ENCODE results near the gene ZNF366.

Gene ZNF366

GRCh38 chr5:72507231-72507906, at the start of gene ZNF366:
ZNF366 (minus strand) TSS chr5:72507410; CDS start chr5:72461496, 45,914 bp downstream.
- peak; percentile 44 for DNase-seq (ENCODE audit: low read depth, low spot score)

GRCh38 chr5:72556351-72557166, 49.3 kb upstream of the ZNF366 start:
- peak; percentile 91 for DNase-seq (ENCODE audit: low read depth, low spot score)

- peak; percentile 27 for DNase-seq (ENCODE audit: low read depth, low spot score)
Measured at GRCh38 chr5:72555871-72556270, 48.7 kb upstream of the ZNF366 start.

GRCh38 chr5:72554897-72555296, 47.7 kb upstream of the ZNF366 start:
- no peak for DNase-seq (ENCODE audit: low read depth, low spot score)

GRCh38 chr5:72552041-72552557, 44.9 kb upstream of the ZNF366 start:
- DNase-seq (ENCODE audit: low read depth, low spot score) = no peak

- DNase-seq (ENCODE audit: low read depth, low spot score) = no peak
Measured at GRCh38 chr5:72550595-72550994, 43.4 kb upstream of the ZNF366 start.

GRCh38 chr5:72543811-72544210, 36.6 kb upstream of the ZNF366 start:
- DNase-seq (ENCODE audit: low read depth, low spot score) = no peak

GRCh38 chr5:72543365-72543764, 36.2 kb upstream of the ZNF366 start:
- no peak for DNase-seq (ENCODE audit: low read depth, low spot score)

- DNase-seq (ENCODE audit: low read depth, low spot score) = no peak
Measured at GRCh38 chr5:72542695-72543094, 35.5 kb upstream of the ZNF366 start.

GRCh38 chr5:72541501-72542225, 34.5 kb upstream of the ZNF366 start:
- DNase-seq (ENCODE audit: low read depth, low spot score) = peak; percentile 49

- DNase-seq (ENCODE audit: low read depth, low spot score) = no peak
Measured at GRCh38 chr5:72540759-72541438, 33.7 kb upstream of the ZNF366 start.

- no peak for DNase-seq (ENCODE audit: low read depth, low spot score)
Measured at GRCh38 chr5:72539726-72540125, 32.5 kb upstream of the ZNF366 start.

- DNase-seq (ENCODE audit: low read depth, low spot score) = no peak
Measured at GRCh38 chr5:72539038-72539437, 31.8 kb upstream of the ZNF366 start.

GRCh38 chr5:72537166-72537565, 30.0 kb upstream of the ZNF366 start:
- no peak for DNase-seq (ENCODE audit: low read depth, low spot score)

GRCh38 chr5:72531496-72532190, 24.4 kb upstream of the ZNF366 start:
- peak; percentile 68 for DNase-seq (ENCODE audit: low read depth, low spot score)

GRCh38 chr5:72530196-72530595, 23.0 kb upstream of the ZNF366 start:
- DNase-seq (ENCODE audit: low read depth, low spot score) = no peak

- DNase-seq (ENCODE audit: low read depth, low spot score) = no peak
Measured at GRCh38 chr5:72529383-72529782, 22.2 kb upstream of the ZNF366 start.

- DNase-seq (ENCODE audit: low read depth, low spot score) = peak; percentile 21
Measured at GRCh38 chr5:72525816-72526215, 18.6 kb upstream of the ZNF366 start.

GRCh38 chr5:72523960-72524582, 16.9 kb upstream of the ZNF366 start:
- no peak for DNase-seq (ENCODE audit: low read depth, low spot score)

- DNase-seq (ENCODE audit: low read depth, low spot score) = no peak
Measured at GRCh38 chr5:72522607-72523006, 15.4 kb upstream of the ZNF366 start.
